Hematopoietic multipotent progenitor cell treated with erythropoietin and hydrocortisone succinate and interleukin-3 and kit ligand, for 6 days (in vitro differentiated cells): ENCODE data around the gene FOXP1.

Source experiments
- DNase-seq: peaks from one replicate; pipeline ENCODE4 v3.0.0-alpha.2; 2015

Gene FOXP1

DNA sequence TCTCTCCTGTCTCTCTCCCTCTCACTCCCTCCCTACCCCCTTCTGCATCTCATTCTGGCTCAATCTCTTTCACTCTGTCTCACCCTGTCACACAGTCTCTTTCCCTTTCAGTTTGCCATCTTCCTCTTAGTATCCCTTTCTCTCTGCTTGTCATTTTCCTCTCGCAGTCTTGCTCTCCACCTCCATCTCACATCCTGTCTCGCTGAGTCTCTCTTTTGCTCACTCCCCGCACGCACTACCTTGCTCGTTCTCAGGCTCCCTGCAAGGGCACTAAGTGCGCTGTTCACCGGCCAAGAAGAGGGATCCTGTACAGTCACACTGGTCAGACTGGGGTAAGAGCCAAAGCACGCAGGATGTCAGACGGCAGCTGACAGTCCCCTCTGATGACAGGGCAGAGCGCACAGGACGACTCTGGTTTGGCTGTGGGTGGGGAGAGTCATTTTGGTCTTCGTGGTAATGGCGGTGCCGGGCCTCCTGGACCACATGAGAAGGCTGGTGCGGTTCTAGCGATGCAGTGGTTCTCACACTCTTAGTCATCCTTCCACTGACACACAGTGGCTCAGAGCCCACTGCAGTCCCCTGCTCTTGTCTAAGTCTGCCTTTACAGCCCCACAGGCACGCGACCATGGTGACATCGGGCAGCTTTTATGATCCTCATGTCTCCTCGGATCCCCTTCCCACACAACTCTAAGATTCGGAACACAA, 356.8 kb downstream of the FOXP1 start:
- peak; percentile 43 for DNase-seq

DNA sequence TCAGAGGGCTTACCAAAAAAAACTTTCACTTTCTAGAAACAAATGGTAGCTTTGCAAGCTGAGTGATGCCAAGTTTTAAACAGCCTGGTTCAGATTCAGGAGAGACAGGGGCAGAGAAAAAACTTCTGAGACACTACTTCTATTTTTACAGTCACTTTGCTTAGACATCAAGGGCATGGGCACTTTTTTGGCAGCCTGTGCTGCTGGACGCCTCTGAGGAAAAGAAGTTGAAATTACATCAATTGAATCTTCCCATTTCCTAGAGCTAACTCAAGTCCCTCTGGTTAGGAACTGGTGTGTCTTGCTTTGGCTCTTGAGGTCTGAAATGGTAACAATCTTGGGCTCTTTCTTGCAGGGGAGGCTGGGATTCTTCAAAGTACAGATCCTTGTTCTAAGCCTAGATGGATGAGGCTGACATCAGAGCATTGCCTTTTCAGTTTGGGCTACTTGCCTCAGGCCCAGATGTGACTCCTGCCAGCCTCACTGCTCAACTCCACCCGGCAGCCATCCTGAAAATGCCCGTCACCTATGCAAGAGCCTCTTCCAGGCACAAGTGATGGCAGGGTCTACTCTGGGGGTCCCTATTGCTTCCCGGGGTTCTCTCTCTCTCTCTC, 357.5 kb downstream of the FOXP1 start:
- no peak for DNase-seq

DNA sequence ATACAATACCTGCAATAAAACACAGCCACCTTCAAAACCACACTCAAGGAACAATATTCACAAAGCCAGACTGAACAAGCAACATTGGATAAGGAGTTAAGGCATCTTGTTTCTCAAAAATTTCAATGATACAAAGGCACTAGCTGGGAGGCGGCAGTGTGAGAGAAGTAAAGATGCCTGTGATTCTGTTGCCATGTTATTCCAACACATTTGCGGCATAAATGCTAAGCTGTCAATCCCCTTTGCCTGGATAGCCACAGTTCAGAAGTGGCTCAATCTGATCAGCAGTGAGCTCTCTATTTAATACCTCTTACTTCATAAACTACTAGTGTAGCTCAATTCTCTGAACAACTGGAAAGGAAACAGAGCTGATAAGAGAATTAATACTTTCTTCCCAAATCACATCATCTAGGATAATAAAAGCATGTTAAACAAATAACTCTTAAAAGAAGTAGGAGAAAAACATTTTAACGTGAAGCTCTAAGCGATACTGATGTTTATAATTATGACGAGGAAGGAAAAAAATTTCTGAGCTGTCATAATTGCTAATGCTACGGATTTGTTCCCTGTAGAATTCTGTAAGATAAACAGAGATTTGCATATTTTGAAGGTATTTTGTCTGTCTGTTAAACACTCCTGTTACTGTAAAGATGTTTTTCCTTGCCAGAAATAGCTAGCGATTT, 358.4 kb downstream of the FOXP1 start:
- no peak for DNase-seq

DNA sequence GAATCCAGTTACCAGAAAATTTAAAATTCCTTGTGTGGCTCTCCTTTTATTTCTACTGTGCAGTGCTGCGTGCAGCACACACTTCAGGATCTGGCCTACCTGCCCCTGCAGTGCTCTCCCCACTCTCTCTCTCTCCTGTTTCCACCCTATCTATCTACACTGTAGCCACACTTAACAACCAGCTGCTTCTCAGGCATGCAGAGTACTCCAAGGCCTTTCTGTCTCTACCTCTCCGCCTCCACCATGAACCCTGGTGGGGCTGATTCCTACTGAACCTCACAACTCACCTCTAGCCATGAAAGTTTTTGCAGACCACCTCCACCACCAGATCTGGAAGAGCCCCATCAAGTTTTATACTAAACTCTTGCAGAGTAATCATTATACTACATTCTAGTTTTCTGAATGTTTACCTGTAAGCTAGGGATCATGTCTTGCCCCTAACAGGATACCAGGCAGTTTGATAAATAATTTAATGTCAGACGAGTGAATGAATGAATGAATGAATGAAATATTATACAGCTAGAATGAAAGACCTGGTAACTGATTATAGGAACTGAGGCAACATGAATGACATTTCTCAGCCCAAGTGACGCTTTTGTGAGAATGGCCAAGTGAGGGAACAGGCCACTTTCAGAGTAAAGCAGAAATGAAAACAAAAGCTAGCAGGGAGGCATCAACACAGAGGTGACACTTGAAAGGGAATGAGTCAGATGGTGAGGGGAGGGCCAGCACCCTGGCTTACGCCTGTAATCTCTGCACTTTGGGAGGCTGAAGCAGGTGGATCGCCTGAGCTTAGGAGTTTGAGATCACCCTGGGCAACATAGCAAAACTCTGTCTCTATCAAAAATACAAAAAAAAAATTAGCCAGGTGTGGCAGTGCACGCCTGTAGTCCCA, 363.5 kb downstream of the FOXP1 start:
- DNase-seq: no peak

DNA sequence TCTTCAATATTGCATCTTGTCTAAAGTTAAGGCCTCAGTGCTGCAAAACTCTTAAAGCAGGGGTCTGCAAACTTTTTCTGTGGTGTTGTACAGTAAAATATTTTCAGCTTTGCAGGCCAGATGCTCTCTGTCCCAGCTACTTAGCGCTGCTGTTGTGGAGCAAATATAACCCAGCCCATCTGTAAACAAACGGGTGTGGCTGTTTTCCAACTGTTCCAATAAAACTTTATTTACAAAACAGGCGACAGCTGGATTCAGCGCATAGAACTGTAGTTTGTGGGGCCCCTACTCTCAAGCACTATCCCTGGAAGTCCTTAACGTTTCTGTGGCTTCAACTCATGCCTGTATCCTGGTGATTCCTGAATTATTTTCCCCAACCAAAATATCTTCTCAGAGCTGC, 365.0 kb downstream of the FOXP1 start:
- no peak for DNase-seq

DNA sequence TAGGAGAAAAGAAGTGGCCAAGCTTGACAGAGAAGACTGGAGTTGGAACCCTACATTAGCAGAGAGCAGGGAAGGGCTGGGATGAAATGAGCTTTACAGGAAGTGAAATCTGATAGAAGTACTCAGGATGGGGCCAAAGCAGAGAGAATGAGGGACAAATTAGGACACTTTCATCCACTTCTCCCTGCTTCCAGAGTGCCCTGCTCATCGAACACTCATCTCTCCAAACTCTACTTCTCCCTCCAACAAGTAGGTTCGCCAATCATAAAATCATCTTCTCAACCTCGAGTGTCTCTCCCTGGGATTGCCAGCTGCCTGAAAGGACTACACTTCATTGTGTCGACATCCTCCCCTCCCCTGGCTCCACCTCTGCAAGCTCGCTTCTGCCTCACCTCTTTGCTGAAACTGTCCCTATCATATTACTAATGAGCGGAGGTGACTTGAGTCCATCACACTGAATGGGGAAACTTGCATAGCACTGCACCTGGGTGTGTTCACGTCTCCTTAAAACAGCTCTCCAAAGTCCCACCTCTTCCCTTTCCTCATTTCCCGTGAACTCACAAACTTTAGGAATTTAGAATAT, 365.8 kb downstream of the FOXP1 start:
- DNase-seq: no peak

DNA sequence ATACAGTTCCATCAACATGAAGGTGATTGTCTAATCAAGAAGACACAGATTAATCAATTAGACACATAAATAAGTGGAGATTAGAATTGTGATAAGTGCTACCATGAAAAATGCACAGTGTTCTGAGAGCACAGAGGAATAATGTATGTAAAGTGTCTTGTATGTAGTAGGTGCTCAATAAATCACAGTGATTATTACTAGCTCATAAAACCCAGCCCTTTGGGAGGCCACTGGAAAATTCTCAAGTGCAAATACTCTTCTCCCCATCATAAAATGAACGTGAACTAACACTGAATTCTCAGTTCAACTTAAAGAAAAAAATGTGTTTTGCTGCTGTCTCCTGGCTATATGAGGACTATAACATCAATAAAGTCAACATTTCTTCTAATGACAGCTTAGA, 368.2 kb downstream of the FOXP1 start:
- DNase-seq: no peak

DNA sequence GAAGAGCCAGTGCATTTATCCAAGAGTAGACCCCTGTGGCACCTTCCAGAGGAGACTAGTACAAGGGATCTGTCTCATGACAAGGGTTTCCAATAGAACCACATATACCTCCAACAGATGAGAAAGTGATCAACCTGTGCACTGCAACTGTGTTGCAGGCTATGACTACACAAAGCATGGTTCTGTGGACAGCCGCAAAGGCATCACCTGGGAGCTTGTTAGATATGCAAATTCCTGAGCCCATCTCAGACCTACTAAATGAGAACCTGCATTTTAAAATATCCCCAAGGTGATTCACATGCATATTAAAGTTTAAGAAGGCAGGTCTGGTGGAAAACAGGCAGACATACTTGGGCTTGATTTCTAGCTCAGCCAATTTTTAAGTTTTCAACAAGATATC, 368.7 kb downstream of the FOXP1 start:
- DNase-seq: no peak

DNA sequence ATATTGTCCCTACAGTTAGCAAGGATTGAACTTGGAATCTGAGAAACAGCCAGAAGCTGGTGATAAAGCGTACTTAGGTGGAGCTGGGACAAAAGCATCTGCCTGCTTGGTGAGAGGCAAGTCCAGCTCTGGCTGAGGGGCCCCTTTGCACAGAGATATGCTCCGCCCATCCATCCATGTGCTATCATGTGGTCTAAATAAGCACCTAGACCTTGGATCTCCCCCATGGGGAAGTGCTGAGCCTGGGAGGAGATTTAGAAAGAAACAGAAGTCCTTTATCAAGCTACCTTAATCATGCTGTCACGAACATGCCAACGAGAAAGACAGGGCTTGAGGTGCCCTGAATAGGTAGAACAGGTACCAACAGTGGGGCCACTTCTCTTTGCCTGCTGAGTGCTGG, 369.5 kb downstream of the FOXP1 start:
- no peak for DNase-seq

DNA sequence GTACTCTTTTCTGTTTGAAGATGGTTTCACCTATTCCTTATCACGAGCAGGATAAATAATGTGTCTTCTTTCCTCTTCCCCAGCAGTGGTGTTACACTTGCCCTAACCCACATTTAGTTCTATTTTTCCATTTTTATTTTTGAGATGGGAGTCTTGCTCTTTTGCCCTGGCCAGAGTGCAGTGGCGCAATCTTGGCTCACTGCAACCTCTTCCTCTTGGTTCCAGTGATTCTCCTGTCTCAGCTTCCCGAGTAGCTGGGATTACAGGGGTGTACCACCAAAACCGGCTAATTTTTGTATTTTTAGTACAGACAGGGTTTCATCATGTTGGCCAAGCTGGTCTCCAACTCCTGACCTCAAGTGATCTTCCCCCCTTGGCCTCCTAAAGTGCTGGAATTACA, 372.4 kb downstream of the FOXP1 start:
- DNase-seq: no peak

DNA sequence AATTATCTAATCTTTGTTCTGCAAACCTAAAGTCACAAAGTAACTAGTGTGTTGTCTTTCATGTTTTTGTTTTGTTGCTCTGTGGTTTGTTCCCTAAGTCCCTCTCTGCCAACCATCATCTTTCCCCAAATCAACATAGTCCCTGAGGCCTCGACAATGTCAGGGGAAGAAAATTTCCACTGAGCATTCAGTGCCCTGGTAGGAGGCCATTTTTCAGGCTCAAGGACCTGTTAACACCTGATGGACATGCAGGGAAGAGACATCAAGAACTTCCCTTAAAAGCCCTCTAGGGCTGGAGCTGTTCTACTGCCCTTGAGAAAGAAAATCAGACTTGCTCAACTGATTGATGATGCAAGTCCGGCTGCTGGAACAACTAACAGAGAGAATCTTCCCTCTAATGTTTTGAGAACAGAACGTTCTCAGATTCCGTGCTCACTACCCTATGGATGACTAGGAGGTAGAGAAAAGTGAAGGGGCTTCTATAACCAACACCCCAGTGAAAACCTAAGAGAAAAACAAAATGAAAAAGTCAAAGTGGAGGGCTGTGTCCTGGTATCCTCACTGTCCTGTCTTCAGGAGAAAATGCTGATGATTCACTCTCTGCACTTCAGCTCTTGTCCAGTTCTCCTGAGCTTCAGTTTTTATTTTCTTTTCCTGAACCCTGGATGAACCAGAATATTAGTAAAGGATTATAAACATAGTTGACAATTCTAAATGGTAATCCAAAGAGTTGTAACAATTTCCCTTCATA, 373.1 kb downstream of the FOXP1 start:
- peak; percentile 47 for DNase-seq

DNA sequence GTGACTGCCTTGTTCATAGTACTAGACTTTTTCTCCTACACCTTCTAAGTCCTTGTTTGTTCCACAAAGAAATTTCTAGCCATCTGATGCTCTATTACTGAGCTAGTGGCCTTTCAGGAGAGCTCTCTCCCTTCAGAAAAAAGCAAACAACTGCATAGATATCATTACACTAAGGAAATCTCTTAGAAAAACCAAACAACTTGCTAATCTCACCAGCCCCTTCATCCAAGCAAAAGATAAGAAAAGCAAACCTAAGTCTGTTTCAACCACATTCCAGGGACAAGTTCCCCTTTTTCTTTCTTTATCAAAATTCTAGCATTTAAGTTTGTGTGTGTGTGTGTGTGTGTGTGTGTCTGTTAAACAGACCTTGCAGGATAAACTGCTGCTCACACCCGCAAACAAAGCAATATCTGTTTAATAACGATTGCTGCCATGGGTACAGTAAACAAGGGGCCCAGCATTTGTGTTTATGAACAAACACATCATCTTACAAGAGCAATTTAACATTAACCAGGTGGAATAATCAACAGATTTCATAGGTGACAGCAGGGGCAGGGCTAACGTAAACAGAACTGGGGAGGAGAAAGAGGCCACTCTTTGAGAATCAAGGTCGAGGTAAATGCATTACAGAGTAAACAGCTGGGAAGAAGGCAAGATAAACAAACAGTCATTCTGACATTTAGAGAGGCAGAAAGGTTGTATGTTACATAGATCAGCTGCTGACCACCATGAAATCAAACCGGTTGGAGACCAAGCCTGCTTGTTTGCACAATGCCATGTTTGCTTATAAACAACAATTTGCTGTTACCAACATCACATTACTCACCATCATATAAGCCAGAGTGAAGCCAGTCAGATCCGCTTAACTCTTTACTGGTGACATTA, 375.1 kb downstream of the FOXP1 start:
- DNase-seq: peak; percentile 89

DNA sequence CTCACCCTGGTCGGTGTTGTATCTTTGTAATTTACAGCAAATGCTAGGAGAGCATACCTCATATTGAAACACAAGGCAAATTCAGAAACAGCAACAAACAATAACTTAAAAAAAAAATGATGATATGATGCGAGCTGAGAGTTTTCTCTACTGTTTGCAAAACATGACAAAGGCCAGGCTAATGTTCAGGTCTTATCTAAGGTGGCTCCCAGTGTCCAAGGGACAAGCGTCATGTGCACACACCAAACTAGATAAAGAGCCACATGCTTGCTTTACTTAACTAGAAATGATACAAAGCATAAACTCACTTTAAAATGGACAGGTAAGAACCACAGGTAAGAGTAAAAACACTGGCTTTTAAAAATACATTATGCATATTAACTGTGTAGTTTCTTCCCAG, 375.9 kb downstream of the FOXP1 start:
- peak; percentile 65 for DNase-seq

DNA sequence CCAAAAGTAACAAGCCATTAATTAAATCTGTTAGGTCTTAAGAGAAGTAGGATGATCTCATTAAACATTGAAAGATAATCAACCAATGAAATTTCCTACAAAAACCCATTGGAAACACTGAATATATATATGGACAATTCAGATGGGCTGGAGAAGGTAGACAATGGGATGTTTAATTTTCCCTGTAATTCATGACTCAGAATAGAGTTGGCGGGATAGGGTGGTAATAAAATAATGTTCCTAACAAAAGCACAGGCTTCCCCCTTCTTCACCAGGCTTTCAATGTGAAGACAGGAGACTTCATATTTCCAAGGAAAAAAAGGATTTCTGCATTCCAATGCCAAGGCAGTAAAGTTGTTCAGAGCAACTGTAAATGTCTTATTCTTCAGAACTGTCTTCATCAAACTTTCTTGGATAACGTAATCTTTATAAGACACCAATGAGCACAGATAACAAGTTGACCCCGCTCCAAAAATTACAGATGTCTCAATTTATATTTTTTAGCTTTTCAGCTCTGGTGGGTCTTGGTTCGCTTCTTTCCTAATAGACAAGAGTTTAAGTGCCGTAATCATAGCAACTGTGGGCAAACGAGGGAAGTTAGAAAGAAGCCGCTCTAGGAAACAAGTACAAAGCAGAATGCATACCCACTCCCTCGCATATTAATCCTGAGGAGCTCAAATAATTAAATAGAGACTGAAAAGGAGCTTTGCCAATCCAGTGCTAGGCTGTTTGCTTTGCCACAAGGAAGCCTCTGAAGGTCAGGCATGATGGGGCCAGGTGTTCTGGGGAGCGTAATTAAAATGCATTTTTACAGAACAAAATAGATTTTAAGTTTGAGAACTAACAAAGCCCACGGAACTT, 377.0 kb downstream of the FOXP1 start:
- DNase-seq: peak; percentile 18

DNA sequence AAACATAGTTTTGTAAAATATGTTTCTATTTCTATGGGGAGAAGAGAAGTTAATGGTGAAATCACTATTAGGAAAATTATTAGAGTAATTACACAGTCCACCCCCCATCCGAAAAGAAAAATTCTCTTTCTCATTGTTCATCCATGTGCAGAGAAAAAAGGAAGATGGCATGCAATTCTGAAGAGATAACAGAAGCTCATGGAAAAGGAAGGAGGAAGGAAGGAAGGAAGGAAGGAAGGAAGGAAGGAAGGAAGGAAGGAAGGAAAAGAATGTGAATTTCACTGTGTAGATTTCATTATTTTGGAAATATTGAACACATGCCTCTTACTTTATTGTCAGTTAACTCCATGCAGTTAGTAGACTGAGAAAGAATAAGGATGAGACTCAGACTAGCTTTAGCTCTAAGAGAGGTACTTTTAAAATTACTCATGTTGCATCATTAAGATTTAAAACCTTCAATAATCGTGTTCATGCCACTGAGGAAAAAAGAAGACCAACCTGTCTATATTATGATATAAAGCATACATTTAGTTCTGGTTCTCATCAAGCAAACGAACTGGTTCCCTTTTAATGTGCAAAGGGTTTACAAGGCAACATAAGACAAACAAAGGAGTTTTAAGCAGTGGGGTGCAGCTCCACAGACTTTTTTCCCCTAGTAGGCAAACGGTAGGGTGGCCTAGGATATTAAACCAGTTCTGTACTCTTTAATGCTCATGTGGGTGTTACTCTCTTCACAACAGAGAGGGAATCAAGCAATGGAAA, 379.6 kb downstream of the FOXP1 start:
- no peak for DNase-seq

DNA sequence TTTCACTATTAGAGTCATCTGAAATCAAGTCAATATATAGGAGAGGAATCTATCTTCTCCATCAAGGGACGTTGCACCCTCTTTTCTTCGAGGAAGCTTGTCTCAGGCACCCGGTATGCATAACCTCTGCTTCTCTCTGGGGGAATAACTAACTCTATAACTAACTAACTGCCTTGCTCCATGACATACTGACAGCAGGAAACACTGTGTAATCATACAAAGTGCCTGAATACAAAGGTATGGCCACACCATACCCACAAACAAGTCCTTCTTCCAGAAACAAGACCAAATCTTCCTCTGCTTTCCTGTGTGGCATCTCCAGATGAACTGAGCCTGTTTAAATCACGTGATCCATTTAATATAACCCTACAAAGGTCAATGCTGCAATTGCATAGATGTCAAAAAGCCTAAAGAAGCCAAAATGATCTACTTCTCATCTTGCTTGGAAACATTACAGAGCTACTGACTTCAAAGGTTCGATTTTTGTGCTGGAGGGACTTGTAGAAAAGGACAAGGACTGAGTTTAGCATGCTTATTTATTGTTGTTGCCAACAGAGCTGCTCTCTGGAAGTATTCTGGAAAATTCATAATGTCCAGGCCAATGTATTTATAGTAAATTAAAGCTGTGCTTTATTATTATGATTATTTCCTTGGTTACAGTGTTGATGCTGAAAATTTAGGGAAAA, 380.5 kb downstream of the FOXP1 start:
- no peak for DNase-seq

DNA sequence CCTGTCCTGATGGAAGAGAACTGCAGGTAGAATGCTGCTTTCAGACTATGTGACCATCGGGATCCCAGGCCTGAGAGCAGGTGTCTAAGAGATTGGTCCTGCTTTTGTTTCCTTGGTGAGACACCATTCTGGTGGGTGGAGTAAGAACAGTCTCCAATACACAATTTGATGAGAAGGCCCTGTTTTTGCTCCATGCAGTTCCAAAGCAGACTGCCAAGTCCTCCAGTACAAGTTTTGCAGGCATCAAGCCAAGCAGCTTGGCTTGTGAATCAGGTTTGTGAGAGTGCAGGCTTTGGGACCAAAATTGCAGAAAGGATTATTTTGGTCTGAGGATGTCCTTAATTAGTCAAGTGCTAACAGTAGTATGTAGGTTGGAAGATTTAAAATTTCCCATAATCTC, 381.6 kb downstream of the FOXP1 start:
- no peak for DNase-seq

DNA sequence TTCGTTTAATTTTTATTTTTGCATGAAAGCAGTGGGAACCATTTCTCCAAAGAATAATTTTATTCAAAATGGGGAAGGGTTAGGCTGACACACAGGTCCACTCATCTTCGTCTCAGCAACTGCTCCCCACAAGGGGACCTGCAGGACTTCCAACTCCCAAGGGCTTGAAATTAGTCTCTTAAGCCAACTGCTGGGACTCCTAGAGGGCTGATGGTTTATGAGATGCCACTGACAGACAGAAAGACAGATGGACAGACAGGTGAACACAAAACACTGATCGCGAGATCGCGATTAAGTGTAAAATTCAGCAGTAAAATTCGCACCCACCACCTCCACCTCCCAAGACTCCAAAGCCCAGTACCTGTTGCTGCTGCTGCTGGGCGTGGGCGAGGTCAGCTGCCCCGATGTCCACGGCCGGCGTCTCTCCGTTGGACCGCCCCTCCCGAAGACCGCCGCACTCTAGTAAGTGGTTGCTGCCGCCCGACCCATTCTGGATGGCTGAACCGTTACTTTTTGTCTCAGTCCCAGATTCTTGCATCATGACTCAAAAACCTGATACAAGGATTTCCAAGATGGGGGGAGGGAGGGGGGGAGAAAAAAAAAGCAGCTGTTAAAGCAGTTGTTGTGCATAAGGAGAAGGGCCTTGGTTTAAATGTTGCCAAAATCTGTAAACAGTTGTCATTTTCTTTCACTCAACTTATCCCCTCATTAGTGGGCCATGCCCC, 385.5 kb downstream of the FOXP1 start:
- no peak for DNase-seq
